A673 (cell line): ENCODE data around the gene TMIGD3. TPM values are rescaled to one million over a fixed set of nuclear protein-coding genes. Genes with fewer than 3 reads are reported as not detected.

Experiments
- BruUV-seq: library from RNA; stranded (reverse); fragments of 400-500 nt; replicated peaks from 2 replicates; lab custom pipeline; 2021; lab: Mats Ljungman, UMichigan
- CTCF ChIA-PET: fragments of 300-600 bp; sonication (Branson Sonifier 250); formaldehyde crosslinking; loops from one replicate; lab custom pipeline; 2022; ENCODE audit warnings: antibody characterized with exemption; lab: Charles Lee
- POLR2A ChIA-PET: fragments of 300-600 bp; sonication (Branson Sonifier 250); formaldehyde crosslinking; loops from one replicate; lab custom pipeline; 2022; ENCODE audit warnings: antibody characterized with exemption; ENCODE audit not compliant: low non-redundant PET; lab: Charles Lee
- DNase-seq: peaks from one replicate; pipeline ENCODE4 v3.0.0-alpha.2; 2015; ENCODE audit warnings: low spot score
- H3K27ac ChIP-seq: fragments of 200-600 bp; sonication (generic); 2 replicates; pipeline ENCODE4 v1.5.1; 2016; ENCODE audit warnings: mixed run types, low read depth, mild to moderate bottlenecking, mixed read lengths, antibody characterized with exemption, low read length; ENCODE audit not compliant: poor library complexity, severe bottlenecking
- H3K27me3 ChIP-seq: fragments of 200-600 bp; sonication (generic); replicated peaks from 2 replicates; pipeline ENCODE4 v1.6.1; 2017; ENCODE audit warnings: mixed run types, low read depth, mild to moderate bottlenecking, mixed read lengths, antibody characterized with exemption, low read length; ENCODE audit not compliant: insufficient read depth, poor library complexity
- H3K36me3 ChIP-seq: fragments of 200-600 bp; sonication (generic); 2 replicates; pipeline ENCODE4 v1.6.1; 2016; ENCODE audit warnings: mixed run types, mild to moderate bottlenecking, mixed read lengths, antibody characterized with exemption, low read length; ENCODE audit not compliant: insufficient read depth, poor library complexity, severe bottlenecking
- H3K4me1 ChIP-seq: fragments of 200-600 bp; sonication (generic); 2 replicates; pipeline ENCODE4 v1.6.1; 2017; ENCODE audit warnings: mixed run types, mild to moderate bottlenecking, mixed read lengths, antibody characterized with exemption, low read length; ENCODE audit not compliant: insufficient read depth, poor library complexity, severe bottlenecking
- H3K4me3 ChIP-seq: fragments of 200-600 bp; sonication (generic); 2 replicates; pipeline ENCODE4 v1.5.1; 2016; ENCODE audit warnings: low read depth, mixed run types, mild to moderate bottlenecking, mixed read lengths, low read length; ENCODE audit not compliant: poor library complexity, severe bottlenecking
- H3K9me3 ChIP-seq: fragments of 200-600 bp; sonication (generic); 2 replicates; pipeline ENCODE4 v1.6.1; 2016; ENCODE audit warnings: mixed run types, low read depth, mild to moderate bottlenecking, mixed read lengths, antibody characterized with exemption, low read length; ENCODE audit not compliant: poor library complexity, severe bottlenecking
- EZH2 ChIP-seq: fragments of 200-600 bp; sonication (generic); IDR thresholded peaks from 2 replicates; pipeline ENCODE4 v1.6.1; 2017; ENCODE audit warnings: borderline replicate concordance, low read depth, mild to moderate bottlenecking, mixed read lengths, antibody characterized with exemption, low read length; ENCODE audit not compliant: poor library complexity, severe bottlenecking
- intact Hi-C: fragments of 100-400 bp; cut with micrococcal nuclease; formaldehyde crosslinking; loops from one replicate; pipeline ENCODE4 v1.10.0; 2022; ENCODE audit not compliant: unreplicated experiment
- total RNA-seq: library from RNA; stranded (reverse); gene quantifications from 2 replicates; pipeline ENCODE4 v1.2.3, GENCODE V29; 2021
- TF ChIP-seq, protein P1 (sequence below): fragments of 300-800, 200-600 bp; sonication (generic); conservative IDR thresholded peaks from 2 replicates; pipeline ENCODE4 v1.5.1; 2017; ENCODE audit warnings: low read depth, mild to moderate bottlenecking, antibody characterized with exemption, low read length, moderate library complexity, mixed read lengths

The TMIGD3 gene
- total RNA-seq, 1 experiment from 2014 or later: not detected

- Histone ChIP-seq H3K27me3 (no peaks in the 10 kb centered on the region), H3K36me3 (no peaks in the 10 kb centered on the region), H3K4me3 (no peak overlapping the region), H3K9me3 (no peaks in the 10 kb centered on the region), H3K4me1 (no peaks in the 10 kb centered on the region), H3K27ac (no peak overlapping the region)
- TF ChIP-seq EZH2: no peak
- TF ChIP-seq, protein P1, sequence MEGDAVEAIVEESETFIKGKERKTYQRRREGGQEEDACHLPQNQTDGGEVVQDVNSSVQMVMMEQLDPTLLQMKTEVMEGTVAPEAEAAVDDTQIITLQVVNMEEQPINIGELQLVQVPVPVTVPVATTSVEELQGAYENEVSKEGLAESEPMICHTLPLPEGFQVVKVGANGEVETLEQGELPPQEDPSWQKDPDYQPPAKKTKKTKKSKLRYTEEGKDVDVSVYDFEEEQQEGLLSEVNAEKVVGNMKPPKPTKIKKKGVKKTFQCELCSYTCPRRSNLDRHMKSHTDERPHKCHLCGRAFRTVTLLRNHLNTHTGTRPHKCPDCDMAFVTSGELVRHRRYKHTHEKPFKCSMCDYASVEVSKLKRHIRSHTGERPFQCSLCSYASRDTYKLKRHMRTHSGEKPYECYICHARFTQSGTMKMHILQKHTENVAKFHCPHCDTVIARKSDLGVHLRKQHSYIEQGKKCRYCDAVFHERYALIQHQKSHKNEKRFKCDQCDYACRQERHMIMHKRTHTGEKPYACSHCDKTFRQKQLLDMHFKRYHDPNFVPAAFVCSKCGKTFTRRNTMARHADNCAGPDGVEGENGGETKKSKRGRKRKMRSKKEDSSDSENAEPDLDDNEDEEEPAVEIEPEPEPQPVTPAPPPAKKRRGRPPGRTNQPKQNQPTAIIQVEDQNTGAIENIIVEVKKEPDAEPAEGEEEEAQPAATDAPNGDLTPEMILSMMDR: no peak
- ChIA-PET POLR2A (no interaction called here), CTCF (no interaction called here)
- intact Hi-C loops: no loop called here
- no peak for DNase-seq
- BruUV-seq: no TSS peak
Measured at GRCh38 chr1:111475701-111476100, 27.7 kb downstream of the TMIGD3 start.

DNA sequence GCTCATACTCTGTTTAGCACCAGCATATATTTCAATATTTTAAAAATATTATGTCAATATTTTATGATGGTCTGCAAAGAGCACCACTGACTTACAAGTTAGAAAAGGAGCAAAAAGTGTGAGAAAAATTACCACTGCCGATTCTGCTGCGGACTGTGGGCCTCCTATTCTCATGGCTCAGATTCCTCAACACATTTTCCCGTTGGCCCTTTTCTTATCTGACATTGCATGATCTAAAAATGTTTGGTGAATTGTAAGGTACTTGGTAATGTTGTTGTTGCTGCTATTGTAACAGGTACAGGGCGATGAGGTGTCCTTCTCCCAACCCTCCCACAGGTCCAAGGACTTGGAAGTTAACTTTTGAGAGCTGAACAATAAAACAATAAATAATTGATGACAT is 28.9 kb downstream of the TMIGD3 start:
- Histone ChIP-seq H3K27ac (no peak overlapping the region), H3K9me3 (no peaks in the 10 kb centered on the region), H3K27me3 (no peaks in the 10 kb centered on the region), H3K4me3 (no peak overlapping the region), H3K4me1 (no peaks in the 10 kb centered on the region), H3K36me3 (no peaks in the 10 kb centered on the region)
- no peak for TF ChIP-seq EZH2
- TF ChIP-seq, protein P1: no peak
- no peak for DNase-seq
- ChIA-PET POLR2A (no interaction called here), CTCF (no interaction called here)
- BruUV-seq: no TSS peak
- intact Hi-C loops: no loop called here

DNA sequence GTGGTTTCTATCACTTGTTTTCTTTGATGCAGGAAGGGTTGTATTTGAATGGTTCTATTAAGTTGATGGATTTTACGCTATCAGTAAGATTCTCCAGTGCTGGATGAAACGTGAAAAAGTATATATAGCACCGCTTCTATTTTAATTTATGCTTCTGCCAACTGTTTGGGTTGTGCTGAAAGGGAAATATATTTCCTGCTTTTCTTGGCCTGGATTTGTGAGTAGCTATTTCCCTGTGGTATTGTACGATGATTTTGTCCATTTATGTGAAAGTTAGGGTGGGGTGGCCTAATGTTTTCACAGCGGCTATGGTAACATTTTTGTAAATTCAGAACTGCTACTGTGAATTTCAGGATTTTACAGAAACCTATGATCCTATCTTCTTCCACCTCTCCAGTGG is 29.3 kb downstream of the TMIGD3 start:
- TF ChIP-seq EZH2: no peak
- TF ChIP-seq, protein P1: no peak
- Histone ChIP-seq H3K4me1 (no peaks in the 10 kb centered on the region), H3K9me3 (no peaks in the 10 kb centered on the region), H3K36me3 (no peaks in the 10 kb centered on the region), H3K4me3 (no peak overlapping the region), H3K27ac (no peak overlapping the region), H3K27me3 (no peaks in the 10 kb centered on the region)
- DNase-seq: no peak
- intact Hi-C loops: no loop called here
- ChIA-PET CTCF (no interaction called here), POLR2A (no interaction called here)
- no TSS peak for BruUV-seq
